BJ (cell line): ENCODE results near the gene GALNT1. TPM values are rescaled to one million over a fixed set of nuclear protein-coding genes. Genes with fewer than 3 reads are reported as not detected.

Experiments
- CTCF ChIA-PET: fragments of 350-600 bp; formaldehyde crosslinking; extraction: SDS; loops from one replicate; lab custom pipeline; 2021; ENCODE audit warnings: antibody characterized with exemption, inconsistent platforms; lab: Yijun Ruan, JAX
- POLR2A ChIA-PET: fragments of 300-600 bp; sonication (Branson Sonifier 250); formaldehyde crosslinking; extraction: SDS; loops from one replicate; lab custom pipeline; 2021; ENCODE audit warnings: antibody characterized with exemption; lab: Charles Lee
- DNase-seq: peaks from one replicate; pipeline ENCODE4 v3.0.0-alpha.2; 2011; ENCODE audit warnings: low read depth
- H3K27me3 ChIP-seq: 2 replicates; pipeline ENCODE4 v1.6.0; 2011; ENCODE audit warnings: low read length; ENCODE audit not compliant: control insufficient read depth, insufficient read depth
- H3K36me3 ChIP-seq: 2 replicates; pipeline ENCODE4 v1.5.1; 2011; ENCODE audit warnings: low read length; ENCODE audit not compliant: control insufficient read depth, insufficient read depth
- H3K4me3 ChIP-seq: 2 replicates; pipeline ENCODE4 v1.5.1; 2011; ENCODE audit warnings: low read depth, mild to moderate bottlenecking, control low read depth, low read length
- CTCF ChIP-seq: IDR thresholded peaks from 2 replicates; pipeline ENCODE4 v1.5.1; 2011; ENCODE audit warnings: low read depth, mild to moderate bottlenecking, control low read depth, inconsistent platforms, low read length, moderate library complexity; ENCODE audit not compliant: insufficient read depth
- polyA minus RNA-seq: library from RNA; depleted of rRNA, polyadenylated mRNA; stranded (reverse); fragments of >200 nt; gene quantifications from 2 replicates; pipeline ENCODE4 v1.2.3, GENCODE V29; 2011; rRNA and poly(A)+ RNA removed
- polyA plus RNA-seq: library from polyadenylated mRNA; depleted of rRNA; stranded (reverse); fragments of >200 nt; gene quantifications from 2 replicates; pipeline ENCODE4 v1.2.3, GENCODE V29; 2011; rRNA removed

The GALNT1 gene
- polyA plus RNA-seq (23.3 and 41.7 TPM in 2 replicates), polyA minus RNA-seq (15.8 and 20.0 TPM in 2 replicates)

GRCh38 chr18:35581546-35581897, at the start of gene GALNT1:
Gene GALNT1 (plus strand): TSS chr18:35581740. CDS start chr18:35654663, 72,923 bp downstream.
- no peak for TF ChIP-seq CTCF
- Histone ChIP-seq H3K4me3 (peak within 1 kb of the TSS; percentile 73), H3K36me3 (no peaks in the 10 kb centered on the region), H3K27me3 (no peaks in the 10 kb centered on the region)
- DNase-seq, result no peak
- ChIA-PET CTCF (no interaction called here), POLR2A (no interaction called here)

GRCh38 chr18:35533916-35534405, 47.6 kb upstream of the GALNT1 start:
- Histone ChIP-seq H3K4me3 (no peak overlapping the region), H3K27me3 (0 out of 2 replicates have a peak, but pooled peaks cover under 1% of the 10 kb centered on the region), H3K36me3 (no peaks in the 10 kb centered on the region)
- DNase-seq, result no peak
- TF ChIP-seq CTCF, result no peak
- ChIA-PET POLR2A (no interaction called here), CTCF (no interaction called here)

GRCh38 chr18:35535297-35535696, 46.2 kb upstream of the GALNT1 start:
- ChIA-PET CTCF (no interaction called here), POLR2A (no interaction called here)
- H3K27me3 ChIP-seq, result no peaks in the 10 kb centered on the region
- H3K36me3 ChIP-seq, result no peaks in the 10 kb centered on the region
- TF ChIP-seq CTCF, result no peak
- H3K4me3 ChIP-seq, result no peak overlapping the region
- no peak for DNase-seq

DNA sequence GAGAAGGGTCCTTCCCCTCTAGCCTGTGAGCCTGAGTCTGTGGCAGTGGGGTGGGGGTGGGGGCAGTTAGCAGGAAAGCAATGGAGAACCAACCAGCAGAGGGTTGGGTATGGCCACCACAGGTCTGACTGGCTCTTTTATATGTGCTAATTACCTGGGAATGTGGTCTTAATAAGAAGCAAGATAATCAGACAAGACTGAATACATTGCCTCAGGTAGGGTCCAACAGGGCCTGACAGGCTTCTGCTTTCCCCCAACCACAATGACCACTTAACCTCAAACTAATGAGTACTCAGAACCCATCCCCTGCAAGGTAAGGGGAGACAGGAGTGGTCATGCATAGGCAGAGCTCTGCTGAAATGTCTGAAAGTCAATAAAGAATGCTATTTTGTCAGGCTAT, 39.2 kb upstream of the GALNT1 start:
- ChIA-PET POLR2A (no interaction called here), CTCF (interaction anchor here (0.8 kb wide), 1 partner anchor 8 kb away, joined by 3 read pairs; no protein-coding TSS in a partner anchor)
- Histone ChIP-seq H3K36me3 (no peaks in the 10 kb centered on the region), H3K4me3 (no peak overlapping the region), H3K27me3 (no peaks in the 10 kb centered on the region)
- DNase-seq, result no peak
- TF ChIP-seq CTCF, result no peak

GRCh38 chr18:35547008-35547605, 34.4 kb upstream of the GALNT1 start:
- CTCF ChIA-PET, result interaction anchor here (0.7 kb wide), 1 partner anchor 206 kb away, joined by 3 read pairs; no protein-coding TSS in a partner anchor
- TF ChIP-seq CTCF, result no peak

More at GRCh38 chr18:35547008-35547605, 34.4 kb upstream of the GALNT1 start:
- Histone ChIP-seq H3K27me3 (no peaks in the 10 kb centered on the region), H3K4me3 (no peak overlapping the region), H3K36me3 (no peaks in the 10 kb centered on the region)
- POLR2A ChIA-PET, result no interaction called here
- DNase-seq, result no peak
